Colon (tissue), 2 donors: ENCODE results near the gene AOPEP.
"Not testable (repeated sequence)": the region's sequence is repeated elsewhere in the genome, so short reads cannot be mapped to it uniquely, and the experiment has no call there.

Experiments
- FAIRE-seq: peaks from 2 replicates; lab custom pipeline; 2012; peaks lifted over from hg19 to GRCh38; lab: Jason Lieb, UNC
- donor health status: control.
- donor health status: control.

Gene AOPEP

GRCh38 chr9:94847486-94847885 lies 121.0 kb downstream of the AOPEP start:
- FAIRE-seq: no peak

- not testable (repeated sequence) for FAIRE-seq
These were observed 122.3 kb downstream of the AOPEP start for GRCh38 chr9:94848791-94849190.

GRCh38 chr9:94850540-94851434 lies 124.3 kb downstream of the AOPEP start:
- FAIRE-seq: no peak

GRCh38 chr9:94851467-94851866 lies 125.0 kb downstream of the AOPEP start:
- FAIRE-seq: no peak

- no peak for FAIRE-seq
These were observed 125.4 kb downstream of the AOPEP start for GRCh38 chr9:94851892-94852291.

GRCh38 chr9:94852373-94852772 lies 125.9 kb downstream of the AOPEP start:
- FAIRE-seq: no peak

GRCh38 chr9:94853887-94854286 lies 127.4 kb downstream of the AOPEP start:
- FAIRE-seq: no peak

GRCh38 chr9:94855903-94856302 lies 129.4 kb downstream of the AOPEP start:
- FAIRE-seq: no peak

- FAIRE-seq: no peak
These were observed 131.3 kb downstream of the AOPEP start for GRCh38 chr9:94857791-94858190.

GRCh38 chr9:94859226-94859625 lies 132.7 kb downstream of the AOPEP start:
- no peak for FAIRE-seq

GRCh38 chr9:94859891-94860290 lies 133.4 kb downstream of the AOPEP start:
- FAIRE-seq: no peak

- no peak for FAIRE-seq
These were observed 134.4 kb downstream of the AOPEP start for GRCh38 chr9:94860678-94861588.

- no peak for FAIRE-seq
These were observed 135.2 kb downstream of the AOPEP start for GRCh38 chr9:94861589-94862272.

- FAIRE-seq: no peak
These were observed 137.7 kb downstream of the AOPEP start for GRCh38 chr9:94864196-94864595.

GRCh38 chr9:94864862-94865509 lies 138.5 kb downstream of the AOPEP start:
- FAIRE-seq: no peak

- no peak for FAIRE-seq
These were observed 139.3 kb downstream of the AOPEP start for GRCh38 chr9:94865582-94866452.

GRCh38 chr9:94866770-94867169 lies 140.3 kb downstream of the AOPEP start:
- FAIRE-seq: no peak

GRCh38 chr9:94867281-94867841 lies 140.9 kb downstream of the AOPEP start:
- FAIRE-seq: no peak

GRCh38 chr9:94867842-94868312 lies 141.4 kb downstream of the AOPEP start:
- no peak for FAIRE-seq

GRCh38 chr9:94868464-94868863 lies 142.0 kb downstream of the AOPEP start:
- no peak for FAIRE-seq
